Gastroesophageal sphincter (tissue), 3 donors: ENCODE data around the gene TMEM131L.

ENCODE experiments used
- CTCF ChIP-seq, 4 experiments: fragments of 200-600 bp in 2 of 4; fragments of 450-650 bp in 2 of 4; sonication (generic) in 1 of 4; IDR thresholded peaks; one replicate each; pipeline ENCODE4 v1.5.1; 2017 to 2019; ENCODE audit warnings: antibody characterized with exemption in 4 of 4, mild to moderate bottlenecking in 2 of 4, moderate library complexity in 2 of 4
- EP300 ChIP-seq: sonication (generic); formaldehyde crosslinking; IDR thresholded peaks from one replicate; pipeline ENCODE4 v1.6.1; 2017; ENCODE audit warnings: antibody characterized with exemption, mild to moderate bottlenecking
- POLR2A ChIP-seq, 2 donors: fragments of 450-650 bp; IDR thresholded peaks; one replicate each; pipeline ENCODE4 v1.6.1; 2017; ENCODE audit warnings: antibody characterized with exemption in 2 of 2, mild to moderate bottlenecking in 2 of 2, moderate library complexity in 1 of 2
- POLR2AphosphoS5 ChIP-seq: sonication (generic); formaldehyde crosslinking; IDR thresholded peaks from one replicate; pipeline ENCODE4 v1.6.1; 2017; ENCODE audit warnings: antibody characterized with exemption

- TF ChIP-seq POLR2A (IDR thresholded peaks at IDR 0.05) (no peak), CTCF (IDR thresholded peaks at IDR 0.05) (no peak), EP300 (no peak), POLR2AphosphoS5 (no peak)
These were observed 195.7 kb downstream of the TMEM131L start for GRCh38 chr4:153661908-153662307.
